GM11168 (cell line): ENCODE data around the gene CKM.

Source experiments
- in situ Hi-C: fragments of 300-500 bp; cut with MboI; formaldehyde crosslinking; loops from one replicate; pipeline ENCODE4 v1.12.0; 2022; ENCODE audit warnings: low sequenced_read_pairs; ENCODE audit not compliant: unreplicated experiment

CKM gene

GRCh38 chr19:45262570-45262969, 60.1 kb downstream of the CKM start:
- in situ Hi-C loops = no loop called here

GRCh38 chr19:45258862-45259261, 63.8 kb downstream of the CKM start:
- in situ Hi-C loops = no loop called here

DNA sequence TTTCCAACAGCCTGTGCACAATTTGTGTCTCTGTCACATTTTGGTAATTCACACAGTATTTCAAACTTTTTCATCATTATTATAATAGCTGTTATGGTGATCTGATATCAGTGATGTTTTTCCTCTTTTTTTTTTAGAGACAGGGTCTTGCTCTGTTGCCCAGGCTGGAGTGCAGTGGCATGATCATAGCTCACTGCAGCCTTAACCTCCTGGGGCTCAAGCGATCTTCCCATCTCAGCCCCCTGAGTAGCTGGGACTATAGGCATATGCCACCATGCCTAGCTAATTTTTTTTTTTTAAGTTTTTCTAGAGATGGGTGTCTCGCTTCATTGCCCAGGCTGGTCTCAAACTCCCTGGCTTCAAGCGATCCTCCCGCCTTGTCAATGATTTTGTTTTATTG, 65.8 kb downstream of the CKM start:
- in situ Hi-C loops = no loop called here
